Neuronal stem cell (in vitro differentiated cells): Measurements from ENCODE around the gene ATP6V1E1.

Experiments used
- DNase-seq: peaks from one replicate; pipeline ENCODE4 v3.0.0-alpha.2; 2013; ENCODE audit warnings: low spot score
- H2AFZ ChIP-seq: one replicate; pipeline ENCODE4 v1.6.1; 2013; ENCODE audit warnings: mild to moderate bottlenecking, low read length, inconsistent platforms
- H2AK5ac ChIP-seq: 2 replicates; pipeline ENCODE4 v1.6.1; 2013; ENCODE audit warnings: low read depth, mild to moderate bottlenecking, inconsistent platforms, low read length, moderate library complexity, mixed read lengths
- H2BK120ac ChIP-seq: 2 replicates; pipeline ENCODE4 v1.6.1; 2013; ENCODE audit warnings: low read depth, mild to moderate bottlenecking, inconsistent platforms, low read length, moderate library complexity, mixed read lengths
- H2BK12ac ChIP-seq: one replicate; pipeline ENCODE4 v1.6.1; 2013; ENCODE audit warnings: low read length, inconsistent platforms
- H2BK15ac ChIP-seq: 2 replicates; pipeline ENCODE4 v1.6.1; 2013; ENCODE audit warnings: mild to moderate bottlenecking, low read length, inconsistent platforms, mixed read lengths
- H2BK5ac ChIP-seq: one replicate; pipeline ENCODE4 v1.6.1; 2013; ENCODE audit warnings: inconsistent platforms, mild to moderate bottlenecking, low read length, moderate library complexity
- H3K14ac ChIP-seq: one replicate; pipeline ENCODE4 v1.6.1; 2013; ENCODE audit warnings: low read length, inconsistent platforms
- H3K18ac ChIP-seq: 2 replicates; pipeline ENCODE4 v1.6.1; 2013; ENCODE audit warnings: low read length, inconsistent platforms
- H3K23ac ChIP-seq: 2 replicates; pipeline ENCODE4 v1.6.1; 2013; ENCODE audit warnings: low read depth, mild to moderate bottlenecking, mixed read lengths, low read length, inconsistent platforms; ENCODE audit not compliant: poor library complexity
- H3K27ac ChIP-seq: replicated peaks from 3 replicates; pipeline ENCODE4 v1.5.1; 2013; ENCODE audit warnings: low read length, inconsistent platforms
- H3K27me3 ChIP-seq, 3 experiments: 2 replicates each; pipeline ENCODE4 v1.6.1; 2013; ENCODE audit warnings: low read length in 3 of 3, mild to moderate bottlenecking in 2 of 3, inconsistent platforms in 1 of 3, low read depth in 1 of 3, mixed read lengths in 1 of 3, moderate library complexity in 1 of 3; ENCODE audit not compliant: control insufficient read depth in 3 of 3, insufficient read depth in 3 of 3
- H3K36me3 ChIP-seq, 2 donors: replicated peaks in 1 of 2; 2 replicates each; pipeline ENCODE4 v1.6.1; 2013; ENCODE audit warnings: low read length in 2 of 2; ENCODE audit not compliant: control insufficient read depth in 2 of 2, insufficient read depth in 2 of 2
- H3K4ac ChIP-seq: 2 replicates; pipeline ENCODE4 v1.6.1; 2013; ENCODE audit warnings: inconsistent platforms, mild to moderate bottlenecking, low read length, moderate library complexity
- H3K4me1 ChIP-seq, 2 donors: 1 replicate in 1 of 2; 2 replicates in 1 of 2; pipeline ENCODE4 v1.6.1; 2013; ENCODE audit warnings: low read length in 2 of 2, low read depth in 1 of 2; ENCODE audit not compliant: control insufficient read depth in 2 of 2, insufficient read depth in 1 of 2
- H3K4me2 ChIP-seq: one replicate; pipeline ENCODE4 v1.6.1; 2013; ENCODE audit warnings: mild to moderate bottlenecking, low read length, inconsistent platforms; ENCODE audit not compliant: insufficient read depth, poor library complexity, severe bottlenecking
- H3K4me3 ChIP-seq, 2 donors: 2 replicates each; pipeline ENCODE4 v1.5.1; 2013; ENCODE audit warnings: low read length in 2 of 2, mild to moderate bottlenecking in 2 of 2, inconsistent platforms in 1 of 2, moderate library complexity in 1 of 2
- H3K79me1 ChIP-seq: one replicate; pipeline ENCODE4 v1.6.1; 2013; ENCODE audit warnings: low read depth, mild to moderate bottlenecking, inconsistent platforms, low read length, moderate library complexity
- H3K9ac ChIP-seq: one replicate; pipeline ENCODE4 v1.6.1; 2013; ENCODE audit warnings: mild to moderate bottlenecking, low read depth, low read length, inconsistent platforms; ENCODE audit not compliant: poor library complexity
- H3K9me3 ChIP-seq, 2 donors: replicated peaks in 1 of 2; 2 replicates each; pipeline versions ENCODE3 to v1.6.1; 2013; ENCODE audit warnings: low read length in 2 of 2, mild to moderate bottlenecking in 2 of 2, inconsistent platforms in 1 of 2, low read depth in 1 of 2, mixed read lengths in 1 of 2, moderate library complexity in 1 of 2; ENCODE audit not compliant: control insufficient read depth in 2 of 2, insufficient read depth in 1 of 2
- H4K8ac ChIP-seq: one replicate; pipeline ENCODE4 v1.6.1; 2013; ENCODE audit warnings: low read depth, mild to moderate bottlenecking, inconsistent platforms, low read length, moderate library complexity
- H4K91ac ChIP-seq: one replicate; pipeline ENCODE4 v1.6.1; 2013; ENCODE audit warnings: low read length, low read depth, mild to moderate bottlenecking, inconsistent platforms; ENCODE audit not compliant: poor library complexity
- WGBS, 2 donors: extraction: QIAGEN DNeasy Blood & Tissue Kit; methylation state at CpG; one replicate each; pipeline ENCODE4 v1.1.7; 2013; ENCODE audit warnings: missing lambda C conversion rate in 2 of 2, mixed read lengths in 1 of 2; ENCODE audit not compliant: insufficient read length in 2 of 2, insufficient replicate concordance in 1 of 2; ENCODE audit errors: extremely low coverage in 2 of 2; 5-methylcytosine and 5-hydroxymethylcytosine counted together

ATP6V1E1 gene

DNA sequence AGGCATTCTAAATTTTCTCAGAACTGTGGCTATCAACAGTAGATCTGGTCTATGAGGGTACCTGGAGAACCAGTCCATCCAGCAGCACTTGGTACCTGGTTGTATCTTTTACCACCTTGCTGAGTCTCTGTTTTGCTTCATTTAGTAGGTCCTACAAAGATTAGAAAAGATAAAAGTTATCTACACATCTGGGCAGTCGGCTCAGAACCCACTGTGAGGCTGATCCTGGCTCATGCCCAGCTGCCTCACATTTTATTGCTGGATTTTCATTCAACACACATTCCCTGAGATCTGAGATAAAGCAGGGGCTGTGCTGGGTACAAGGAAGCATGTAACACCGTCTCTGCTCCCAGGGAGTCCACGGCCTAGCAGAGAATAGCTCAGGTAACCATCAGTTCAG lies 27.5 kb downstream of the ATP6V1E1 start:
- Histone ChIP-seq H3K27ac (no peak overlapping the region), H2BK120ac (no peak overlapping the region), H3K4me3 (no peak overlapping the region), H3K4me1 (no peaks in the 10 kb centered on the region), H2AFZ (no peak overlapping the region), H3K79me1 (no peaks in the 10 kb centered on the region), H3K23ac (no peak overlapping the region), H2BK5ac (no peak overlapping the region), H3K18ac (no peak overlapping the region), H3K4me2 (no peak overlapping the region), H3K9me3 (peaks cover 0 to 13% of the 10 kb centered on the region in 2 donors), H3K36me3 (peaks cover 21 to 78% of the 10 kb centered on the region in 2 donors), H3K9ac (no peak overlapping the region), H2AK5ac (no peak overlapping the region), H2BK15ac (no peak overlapping the region), H3K27me3 (no peaks in the 10 kb centered on the region), H2BK12ac (no peak overlapping the region), H4K91ac (no peak overlapping the region), H4K8ac (no peak overlapping the region), H3K4ac (no peak overlapping the region), H3K14ac (no peak overlapping the region)
- no CpG with 5 or more reads among the region's 3 CpGs for WGBS, 2 donors
- no peak for DNase-seq

GRCh38 chr22:17598318-17598717 lies 30.2 kb downstream of the ATP6V1E1 start:
- peaks cover 29 to 85% of the 10 kb centered on the region in 2 donors for H3K36me3 ChIP-seq

GRCh38 chr22:17597217-17597616 lies 31.3 kb downstream of the ATP6V1E1 start:
- Histone ChIP-seq H2BK5ac (no peak overlapping the region), H4K8ac (no peak overlapping the region), H2BK15ac (no peak overlapping the region), H3K18ac (no peak overlapping the region), H3K4me1 (no peaks in the 10 kb centered on the region), H3K4me2 (no peak overlapping the region), H3K9ac (no peak overlapping the region), H2AK5ac (no peak overlapping the region), H3K23ac (no peak overlapping the region), H4K91ac (no peak overlapping the region), H3K14ac (no peak overlapping the region), H3K27me3 (no peaks in the 10 kb centered on the region), H2BK12ac (no peak overlapping the region), H3K4me3 (no peak overlapping the region), H3K79me1 (peaks cover 2% of the 10 kb centered on the region), H3K9me3 (peaks cover 0 to 13% of the 10 kb centered on the region in 2 donors), H2AFZ (no peak overlapping the region), H3K4ac (no peak overlapping the region), H2BK120ac (no peak overlapping the region), H3K27ac (no peak overlapping the region), H3K36me3 (peaks cover 35 to 93% of the 10 kb centered on the region in 2 donors)
- WGBS, 2 donors = no CpG with 5 or more reads among the region's 2 CpGs
- DNase-seq = no peak

More at GRCh38 chr22:17598318-17598717, 30.2 kb downstream of the ATP6V1E1 start:
- Histone ChIP-seq H2BK15ac (no peak overlapping the region), H3K4ac (no peak overlapping the region), H3K14ac (no peak overlapping the region), H3K27ac (no peak overlapping the region), H3K27me3 (no peaks in the 10 kb centered on the region), H3K9me3 (peaks cover 0 to 13% of the 10 kb centered on the region in 2 donors), H3K4me1 (no peaks in the 10 kb centered on the region), H2AFZ (no peak overlapping the region), H3K4me3 (no peak overlapping the region), H3K18ac (no peak overlapping the region), H2BK120ac (no peak overlapping the region), H2BK5ac (no peak overlapping the region), H2BK12ac (no peak overlapping the region), H4K91ac (no peak overlapping the region), H3K9ac (no peak overlapping the region), H3K79me1 (peaks cover 2% of the 10 kb centered on the region), H4K8ac (no peak overlapping the region), H3K4me2 (no peak overlapping the region), H3K23ac (no peak overlapping the region), H2AK5ac (no peak overlapping the region)
- no peak for DNase-seq
- no CpG with 5 or more reads among the region's 4 CpGs for WGBS, 2 donors

GRCh38 chr22:17596226-17596625 lies 32.3 kb downstream of the ATP6V1E1 start:
- WGBS, 2 donors = no CpG with 5 or more reads among the region's 6 CpGs
- DNase-seq = no peak
- H3K23ac ChIP-seq = no peak overlapping the region
- H2BK15ac ChIP-seq = no peak overlapping the region
- H2BK120ac ChIP-seq = no peak overlapping the region
- H2AK5ac ChIP-seq = no peak overlapping the region
- H3K9me3 ChIP-seq = peaks cover 0 to 13% of the 10 kb centered on the region in 2 donors
- H2AFZ ChIP-seq = no peak overlapping the region
- H3K18ac ChIP-seq = no peak overlapping the region
- no peak overlapping the region for H3K14ac ChIP-seq
- H3K4me2 ChIP-seq = no peak overlapping the region
- peaks cover 2% of the 10 kb centered on the region for H3K79me1 ChIP-seq
- H4K8ac ChIP-seq = no peak overlapping the region
- no peaks in the 10 kb centered on the region for H3K4me1 ChIP-seq
- peaks cover 38 to 95% of the 10 kb centered on the region in 2 donors for H3K36me3 ChIP-seq
- no peak overlapping the region for H3K4ac ChIP-seq
- H3K4me3 ChIP-seq = no peak overlapping the region
- no peak overlapping the region for H3K27ac ChIP-seq
- no peak overlapping the region for H2BK12ac ChIP-seq
- no peak overlapping the region for H4K91ac ChIP-seq
- H3K27me3 ChIP-seq = no peaks in the 10 kb centered on the region
- H2BK5ac ChIP-seq = no peak overlapping the region
- no peak overlapping the region for H3K9ac ChIP-seq
